Measurements from ENCODE around the gene DPH7. TPM values are rescaled to one million over a fixed set of nuclear protein-coding genes. Genes with fewer than 3 reads are reported as not detected.
"Not testable (repeated sequence)": the region's sequence is repeated elsewhere in the genome, so short reads cannot be mapped to it uniquely, and the experiment has no call there.

The DPH7 gene
- total and polyA plus RNA-seq, 11 donors, result 12.6 to 23.7 (median 16.7) TPM

- DNase-seq, result no peak
- no peaks in the 10 kb centered on the region for H3K4me1 ChIP-seq
- no peaks in the 10 kb centered on the region for H3K27me3 ChIP-seq
- no peak for ATAC-seq
- H3K9me3 ChIP-seq, result no peaks in the 10 kb centered on the region
- H3K4me3 ChIP-seq, result no peak overlapping the region
- intact Hi-C loops (cut with DNase I), result no loop called here
- no peak for TF ChIP-seq POLR2A (IDR thresholded peaks at IDR 0.05)
- TF ChIP-seq, protein P1, sequence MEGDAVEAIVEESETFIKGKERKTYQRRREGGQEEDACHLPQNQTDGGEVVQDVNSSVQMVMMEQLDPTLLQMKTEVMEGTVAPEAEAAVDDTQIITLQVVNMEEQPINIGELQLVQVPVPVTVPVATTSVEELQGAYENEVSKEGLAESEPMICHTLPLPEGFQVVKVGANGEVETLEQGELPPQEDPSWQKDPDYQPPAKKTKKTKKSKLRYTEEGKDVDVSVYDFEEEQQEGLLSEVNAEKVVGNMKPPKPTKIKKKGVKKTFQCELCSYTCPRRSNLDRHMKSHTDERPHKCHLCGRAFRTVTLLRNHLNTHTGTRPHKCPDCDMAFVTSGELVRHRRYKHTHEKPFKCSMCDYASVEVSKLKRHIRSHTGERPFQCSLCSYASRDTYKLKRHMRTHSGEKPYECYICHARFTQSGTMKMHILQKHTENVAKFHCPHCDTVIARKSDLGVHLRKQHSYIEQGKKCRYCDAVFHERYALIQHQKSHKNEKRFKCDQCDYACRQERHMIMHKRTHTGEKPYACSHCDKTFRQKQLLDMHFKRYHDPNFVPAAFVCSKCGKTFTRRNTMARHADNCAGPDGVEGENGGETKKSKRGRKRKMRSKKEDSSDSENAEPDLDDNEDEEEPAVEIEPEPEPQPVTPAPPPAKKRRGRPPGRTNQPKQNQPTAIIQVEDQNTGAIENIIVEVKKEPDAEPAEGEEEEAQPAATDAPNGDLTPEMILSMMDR (IDR thresholded peaks at IDR 0.05), result no peak
- peaks cover 0 to 8% (median 0%) of the 10 kb centered on the region in 9 donors for H3K36me3 ChIP-seq
- 81 to 93% (median 87%) methylated on average over 8 to 10 of the region's 10 CpGs for WGBS, 4 donors
- H3K27ac ChIP-seq, result no peak overlapping the region
Measured at GRCh38 chr9:137516144-137516917, 62.4 kb downstream of the DPH7 start.

DNA sequence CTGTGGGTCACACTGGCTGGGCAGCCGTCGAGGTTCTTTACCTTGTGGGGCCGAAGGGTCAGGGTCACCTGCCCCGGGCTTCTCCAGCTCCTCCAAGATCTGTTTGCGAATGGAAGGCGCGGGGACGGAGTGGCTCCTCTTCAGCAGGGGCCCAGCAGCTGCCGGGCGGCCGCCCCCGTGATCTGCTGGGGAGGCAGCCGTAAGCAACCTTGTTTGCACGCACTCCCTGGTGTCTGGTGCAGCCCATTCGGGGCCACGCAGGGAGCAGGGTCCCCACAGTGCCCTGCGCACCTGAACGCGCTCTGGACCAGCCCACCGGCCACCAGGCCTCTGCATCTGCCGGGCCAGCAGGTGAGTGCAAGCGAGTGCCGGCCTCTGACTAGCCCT is 63.4 kb downstream of the DPH7 start:
- no peak overlapping the region for H3K27ac ChIP-seq
- WGBS, 4 donors, result 85 to 93% (median 91%) methylated on average over 23 of the region's 23 CpGs
- H3K36me3 ChIP-seq, result peaks cover 0 to 6% (median 0%) of the 10 kb centered on the region in 9 donors
- H3K27me3 ChIP-seq, result no peaks in the 10 kb centered on the region
- DNase-seq, result no peak
- intact Hi-C loops (cut with DNase I), result no loop called here
- H3K9me3 ChIP-seq, result no peaks in the 10 kb centered on the region
- peak in 1 of 4 donors; percentile 34 for ATAC-seq
- H3K4me3 ChIP-seq, result no peak overlapping the region
- H3K4me1 ChIP-seq, result no peaks in the 10 kb centered on the region
- TF ChIP-seq, protein P1 (IDR thresholded peaks at IDR 0.05), result no peak
- TF ChIP-seq POLR2A (IDR thresholded peaks at IDR 0.05), result no peak

- ATAC-seq, result peak in 1 of 4 donors; percentile 34
- intact Hi-C loops (cut with DNase I), result no loop called here
- Histone ChIP-seq H3K4me1 (no peaks in the 10 kb centered on the region), H3K27ac (no peak overlapping the region), H3K4me3 (no peak overlapping the region), H3K36me3 (peaks cover 0 to 6% (median 0%) of the 10 kb centered on the region in 9 donors), H3K27me3 (no peaks in the 10 kb centered on the region), H3K9me3 (peaks cover 0 to 3% (median 0%) of the 10 kb centered on the region in 12 donors)
- 91 to 92% (median 92%) methylated on average over 20 to 30 of the region's 30 CpGs for WGBS, 4 donors
- no peak for DNase-seq
- TF ChIP-seq, protein P1 (IDR thresholded peaks at IDR 0.05), result no peak
- TF ChIP-seq POLR2A (IDR thresholded peaks at IDR 0.05), result no peak
Measured at GRCh38 chr9:137514691-137515337, 63.9 kb downstream of the DPH7 start.

- H3K4me3 ChIP-seq; intact Hi-C loops (cut with DNase I); H3K27me3 ChIP-seq; H3K9me3 ChIP-seq; ATAC-seq; H3K27ac ChIP-seq; DNase-seq; H3K4me1 ChIP-seq; H3K36me3 ChIP-seq: not testable (repeated sequence)
- WGBS, 4 donors, result 87 to 93% (median 92%) methylated on average over 20 to 42 of the region's 42 CpGs
Measured at GRCh38 chr9:137513801-137514570, 64.7 kb downstream of the DPH7 start.

DNA sequence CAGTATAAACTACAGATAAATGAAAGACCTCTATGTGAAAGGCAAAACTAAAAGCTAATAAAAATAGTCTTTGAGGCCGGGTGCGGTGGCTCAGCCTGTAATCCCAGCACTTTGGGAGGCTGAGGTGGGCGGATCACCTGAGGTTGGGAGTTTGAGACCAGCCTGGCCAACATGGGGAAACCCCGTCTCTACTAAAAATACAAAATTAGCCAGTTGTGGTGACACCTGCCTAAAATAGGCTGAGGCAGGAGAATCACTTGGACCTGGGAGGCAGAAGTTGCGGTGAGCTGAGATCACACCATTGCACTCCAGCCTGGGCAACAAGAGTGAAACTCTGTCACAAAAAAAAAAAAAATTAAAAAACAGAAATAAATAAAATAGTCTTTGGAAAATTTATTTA is 65.6 kb downstream of the DPH7 start:
- H3K4me1 ChIP-seq; ATAC-seq; H3K9me3 ChIP-seq; intact Hi-C loops (cut with DNase I); H3K27me3 ChIP-seq; H3K27ac ChIP-seq; H3K36me3 ChIP-seq; H3K4me3 ChIP-seq; DNase-seq: not testable (repeated sequence)
- WGBS, 4 donors, result 90 to 96% (median 94%) methylated on average over 5 of the region's 5 CpGs
